Subcutaneous adipose tissue (tissue), 4 donors: ENCODE results near the gene RAB6D. TPM values are rescaled to one million over a fixed set of nuclear protein-coding genes. Genes with fewer than 3 reads are reported as not detected.

Experiments used
- total RNA-seq, 4 donors: library from RNA; depleted of rRNA; stranded (reverse); fragments of >200 nt; gene quantifications; one replicate each; pipeline ENCODE4 v1.1.0, GENCODE V29; 2016
- TF ChIP-seq, protein P1 (sequence below): fragments of 450-650 bp; IDR thresholded peaks from one replicate; pipeline ENCODE4 v1.5.1; 2016; ENCODE audit warnings: low read depth, mild to moderate bottlenecking, control low read depth, antibody characterized with exemption, moderate library complexity

The RAB6D gene
- total RNA-seq, 4 donors from 2014 or later, result not detected

DNA sequence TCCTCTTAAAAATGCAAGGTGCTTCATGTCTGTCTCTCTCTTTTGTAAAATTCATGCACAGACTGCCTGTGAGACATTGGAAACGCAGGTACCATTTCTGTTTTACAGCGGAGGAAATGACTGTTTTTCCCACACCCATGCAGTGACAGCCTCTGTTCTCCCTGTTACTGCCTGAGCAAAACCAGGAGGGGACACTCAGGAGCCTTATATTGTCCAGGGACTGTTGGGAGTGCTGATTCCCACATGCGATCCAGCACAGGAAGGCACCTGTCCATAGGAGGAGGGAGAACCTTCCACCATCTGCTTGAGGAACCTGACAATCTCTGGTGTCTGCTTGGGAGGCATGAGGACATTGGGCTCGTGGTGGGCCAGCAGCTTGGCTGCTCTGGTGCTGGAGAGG, 36.9 kb upstream of the RAB6D start:
- TF ChIP-seq, protein P1, sequence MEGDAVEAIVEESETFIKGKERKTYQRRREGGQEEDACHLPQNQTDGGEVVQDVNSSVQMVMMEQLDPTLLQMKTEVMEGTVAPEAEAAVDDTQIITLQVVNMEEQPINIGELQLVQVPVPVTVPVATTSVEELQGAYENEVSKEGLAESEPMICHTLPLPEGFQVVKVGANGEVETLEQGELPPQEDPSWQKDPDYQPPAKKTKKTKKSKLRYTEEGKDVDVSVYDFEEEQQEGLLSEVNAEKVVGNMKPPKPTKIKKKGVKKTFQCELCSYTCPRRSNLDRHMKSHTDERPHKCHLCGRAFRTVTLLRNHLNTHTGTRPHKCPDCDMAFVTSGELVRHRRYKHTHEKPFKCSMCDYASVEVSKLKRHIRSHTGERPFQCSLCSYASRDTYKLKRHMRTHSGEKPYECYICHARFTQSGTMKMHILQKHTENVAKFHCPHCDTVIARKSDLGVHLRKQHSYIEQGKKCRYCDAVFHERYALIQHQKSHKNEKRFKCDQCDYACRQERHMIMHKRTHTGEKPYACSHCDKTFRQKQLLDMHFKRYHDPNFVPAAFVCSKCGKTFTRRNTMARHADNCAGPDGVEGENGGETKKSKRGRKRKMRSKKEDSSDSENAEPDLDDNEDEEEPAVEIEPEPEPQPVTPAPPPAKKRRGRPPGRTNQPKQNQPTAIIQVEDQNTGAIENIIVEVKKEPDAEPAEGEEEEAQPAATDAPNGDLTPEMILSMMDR, result no peak

DNA sequence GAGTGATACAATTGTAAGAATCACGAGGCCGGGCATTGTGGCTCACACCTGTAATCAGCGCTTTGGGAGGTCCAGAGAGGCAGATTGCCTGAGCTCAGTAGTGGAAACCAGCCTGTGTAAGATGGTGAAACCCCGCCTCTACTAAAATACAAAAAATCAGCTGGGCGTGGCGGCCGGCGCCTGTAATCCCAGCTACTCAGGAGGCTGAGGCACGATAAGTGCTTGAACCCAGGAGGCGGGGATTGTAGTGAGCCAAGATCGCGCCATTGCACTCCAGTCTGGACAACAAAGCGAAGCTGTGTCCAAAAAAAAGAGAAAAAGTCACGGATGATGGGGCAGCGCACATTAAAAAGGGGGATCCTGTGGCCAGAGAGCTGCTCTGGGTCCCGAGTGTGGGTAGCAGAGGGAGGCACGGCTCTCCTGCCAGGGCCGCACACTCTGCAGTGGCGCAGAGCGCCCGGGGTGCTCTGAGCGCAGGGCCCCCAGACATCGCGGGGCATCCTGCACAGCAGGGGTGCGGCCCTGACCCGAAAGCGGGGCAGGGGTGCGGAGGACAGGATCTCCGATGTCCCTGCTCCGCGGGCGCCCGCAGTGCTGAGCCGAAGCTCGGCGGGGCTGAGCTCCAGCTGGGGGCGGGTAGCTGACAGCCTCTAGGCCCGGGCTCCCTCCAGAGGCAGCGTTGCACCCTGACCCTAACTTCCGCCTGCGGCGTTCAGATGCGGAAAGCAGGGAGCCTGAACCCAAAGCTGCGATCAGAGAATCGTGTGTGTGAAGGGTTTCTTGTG, 30.4 kb upstream of the RAB6D start:
- TF ChIP-seq, protein P1, result no peak

DNA sequence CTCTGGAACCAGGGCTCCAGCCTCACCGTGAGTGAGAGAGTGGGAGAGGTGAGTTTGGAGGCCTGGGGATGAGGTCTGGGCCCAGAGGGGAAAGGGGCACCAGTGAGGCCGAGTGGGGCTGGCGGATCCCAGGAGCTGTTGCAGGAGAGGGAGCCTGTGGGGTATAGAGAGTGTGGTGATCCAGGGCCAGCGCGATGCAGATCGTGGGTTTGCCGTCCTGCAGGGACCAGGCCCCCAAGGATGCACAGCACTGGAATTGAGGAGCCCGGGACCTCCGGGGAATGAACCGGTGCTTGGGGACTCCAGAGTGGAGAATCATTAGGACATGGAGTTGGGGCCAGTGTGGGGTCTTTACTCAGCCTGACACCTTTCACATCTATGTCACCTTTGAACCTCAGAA, 25.7 kb upstream of the RAB6D start:
- TF ChIP-seq, protein P1, result no peak

DNA sequence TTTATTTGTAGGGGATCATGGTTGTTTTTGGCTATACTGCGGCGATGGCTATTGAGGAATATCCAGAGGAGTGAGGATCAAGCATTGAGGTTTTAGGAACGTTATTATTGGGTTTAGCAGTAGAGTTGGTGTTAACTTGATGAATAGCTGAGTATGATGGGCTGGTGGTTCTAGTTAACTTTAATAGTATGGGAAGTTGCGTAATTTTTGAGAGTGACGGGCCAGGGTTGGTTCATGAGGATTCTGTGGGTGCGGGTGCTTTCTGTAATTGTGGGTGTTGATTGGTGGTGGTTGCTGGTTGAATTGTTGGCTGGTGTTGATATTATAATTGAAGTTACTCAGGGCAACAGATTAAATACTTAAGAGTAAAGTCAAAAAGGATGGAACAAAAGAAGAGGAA, 6.0 kb upstream of the RAB6D start:
- TF ChIP-seq, protein P1, result no peak

DNA sequence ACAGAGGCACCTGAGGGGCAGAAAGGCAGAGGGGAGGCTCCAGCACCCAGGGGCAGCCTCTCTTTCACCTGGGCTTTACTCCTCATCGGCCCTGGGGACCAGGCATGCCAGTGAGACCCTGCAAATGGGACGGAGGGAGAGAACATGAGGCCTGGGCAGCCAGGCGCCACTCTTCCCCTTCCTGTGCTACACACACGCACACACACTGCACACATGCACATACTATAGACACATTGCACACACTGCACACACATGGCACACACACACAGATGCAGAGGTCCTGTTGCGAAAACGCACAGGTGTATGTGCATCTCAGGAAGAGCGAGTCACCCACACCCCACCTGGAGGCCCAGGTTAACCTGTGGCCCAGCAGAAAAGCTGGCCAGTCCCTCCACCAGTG, 3.4 kb upstream of the RAB6D start:
- TF ChIP-seq, protein P1, result no peak

DNA sequence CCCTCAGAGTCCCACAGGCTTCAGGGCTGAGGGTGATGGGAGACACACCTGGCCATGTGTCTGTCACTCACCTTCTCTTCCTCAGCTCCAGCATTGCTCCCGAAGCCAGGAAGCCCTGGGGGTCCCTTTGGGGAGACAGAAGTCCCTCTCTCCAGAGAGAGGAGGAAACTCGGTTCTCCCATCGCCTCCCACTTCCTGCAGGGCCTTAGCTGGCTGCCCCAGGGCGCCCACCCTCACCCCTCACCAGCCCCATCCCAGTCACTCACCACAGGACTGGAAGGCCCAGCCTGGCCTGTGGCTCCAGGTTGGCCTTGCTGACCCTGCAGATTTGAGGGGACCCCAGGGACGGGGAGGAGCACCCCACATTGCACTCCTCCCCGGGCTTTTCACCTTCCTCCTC, 2.7 kb upstream of the RAB6D start:
- TF ChIP-seq, protein P1, result no peak

DNA sequence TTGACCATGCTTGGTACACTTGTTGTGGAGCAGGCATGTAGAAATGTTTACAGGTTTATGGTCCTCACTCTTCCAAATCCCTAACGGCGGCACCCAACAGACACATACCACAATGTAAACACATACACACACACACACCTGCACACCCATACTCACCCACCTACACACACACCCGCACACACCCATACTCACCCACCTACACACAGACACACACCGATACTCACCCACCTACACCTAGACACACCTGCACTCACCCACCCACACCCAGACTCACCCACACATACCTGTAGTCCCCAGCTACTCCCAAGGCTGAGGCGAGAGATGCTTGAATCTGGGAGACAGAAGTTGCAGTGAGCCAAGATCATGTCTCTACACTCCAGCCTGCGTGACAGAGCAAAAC, 1.5 kb upstream of the RAB6D start:
- TF ChIP-seq, protein P1, result no peak
